Osteocyte (in vitro differentiated cells): ENCODE results near the gene UTP25. TPM values are rescaled to one million over a fixed set of nuclear protein-coding genes. Genes with fewer than 3 reads are reported as not detected.
"Not testable (repeated sequence)": the region's sequence is repeated elsewhere in the genome, so short reads cannot be mapped to it uniquely, and the experiment has no call there.

Source experiments
- DNase-seq: peaks from one replicate; pipeline ENCODE4 v3.0.0; 2021; ENCODE audit warnings: mixed read lengths; ENCODE audit not compliant: unreplicated experiment; ENCODE audit errors: extremely low spot score
- H3K27ac Mint-ChIP-seq: one replicate; pipeline ENCODE4 v1.8.0; 2021; ENCODE audit warnings: mild to moderate bottlenecking, mixed read lengths; ENCODE audit not compliant: unreplicated experiment
- H3K27me3 Mint-ChIP-seq: one replicate; pipeline ENCODE4 v1.8.0; 2021; ENCODE audit warnings: mixed read lengths; ENCODE audit not compliant: unreplicated experiment
- H3K36me3 Mint-ChIP-seq: one replicate; pipeline ENCODE4 v1.8.0; 2021; ENCODE audit warnings: mixed read lengths; ENCODE audit not compliant: unreplicated experiment
- H3K4me1 Mint-ChIP-seq: one replicate; pipeline ENCODE4 v1.8.0; 2021; ENCODE audit warnings: mixed read lengths; ENCODE audit not compliant: unreplicated experiment
- H3K4me3 Mint-ChIP-seq: one replicate; pipeline ENCODE4 v1.8.0; 2021; ENCODE audit warnings: mild to moderate bottlenecking, moderate library complexity, mixed read lengths; ENCODE audit not compliant: unreplicated experiment
- H3K9me3 Mint-ChIP-seq: one replicate; pipeline ENCODE4 v1.8.0; 2021; ENCODE audit warnings: mixed read lengths; ENCODE audit not compliant: unreplicated experiment
- total RNA-seq: library from RNA; stranded (reverse); gene quantifications from 2 replicates; pipeline ENCODE4 v1.2.1, GENCODE V29; 2021
- TF ChIP-seq, protein P1 (sequence below): fragments of 200-600 bp; sonication (generic); IDR thresholded peaks from 2 replicates; pipeline ENCODE4 v1.5.0; 2021; ENCODE audit warnings: antibody characterized with exemption, mild to moderate bottlenecking, moderate library complexity

UTP25 gene
- total RNA-seq, 1 donor from 2014 or later = 7.3 TPM

DNA sequence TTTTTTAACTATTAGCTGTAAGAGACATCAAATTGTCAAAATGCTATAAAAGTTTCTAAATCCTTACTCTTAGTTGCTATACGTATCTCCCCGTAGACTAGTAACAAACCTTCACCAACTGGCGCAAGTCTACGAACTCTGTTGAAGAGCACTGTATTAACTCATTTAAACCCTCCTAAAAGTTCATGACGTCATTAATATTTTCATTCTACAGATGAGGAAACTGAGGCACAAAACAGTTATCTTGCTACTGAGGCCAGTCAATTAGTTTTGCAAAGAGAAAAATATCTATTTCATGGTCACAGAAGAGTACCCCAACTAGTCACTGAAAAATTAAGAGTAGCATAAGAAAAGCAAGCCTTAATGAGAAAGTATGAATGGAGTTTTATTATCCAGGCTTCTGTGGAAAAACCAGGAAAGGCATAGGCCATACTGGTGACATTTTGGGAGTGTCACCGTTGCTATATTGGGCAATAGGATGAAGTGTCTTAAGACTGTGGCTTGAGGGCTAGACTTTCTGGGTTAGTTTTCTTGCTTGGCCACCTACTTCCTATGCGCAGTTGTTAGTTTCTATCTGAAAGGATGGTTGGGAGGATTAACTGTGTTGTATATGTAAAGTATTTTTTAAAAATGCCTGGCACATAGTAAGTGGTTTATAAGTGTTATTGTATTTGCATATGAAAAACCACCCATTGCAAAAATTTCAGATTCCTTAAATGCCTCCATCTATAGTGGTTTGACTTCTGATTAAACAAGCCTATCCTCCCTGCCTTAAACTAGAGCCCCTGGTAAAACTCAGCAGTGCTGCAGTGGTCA lies 57.8 kb downstream of the UTP25 start:
- Mint-ChIP-seq H3K27ac (no peak overlapping the region), H3K36me3 (no peaks in the 10 kb centered on the region), H3K4me3 (no peak overlapping the region), H3K4me1 (peaks cover 34% of the 10 kb centered on the region), H3K9me3 (no peaks in the 10 kb centered on the region), H3K27me3 (no peaks in the 10 kb centered on the region)
- TF ChIP-seq, protein P1, sequence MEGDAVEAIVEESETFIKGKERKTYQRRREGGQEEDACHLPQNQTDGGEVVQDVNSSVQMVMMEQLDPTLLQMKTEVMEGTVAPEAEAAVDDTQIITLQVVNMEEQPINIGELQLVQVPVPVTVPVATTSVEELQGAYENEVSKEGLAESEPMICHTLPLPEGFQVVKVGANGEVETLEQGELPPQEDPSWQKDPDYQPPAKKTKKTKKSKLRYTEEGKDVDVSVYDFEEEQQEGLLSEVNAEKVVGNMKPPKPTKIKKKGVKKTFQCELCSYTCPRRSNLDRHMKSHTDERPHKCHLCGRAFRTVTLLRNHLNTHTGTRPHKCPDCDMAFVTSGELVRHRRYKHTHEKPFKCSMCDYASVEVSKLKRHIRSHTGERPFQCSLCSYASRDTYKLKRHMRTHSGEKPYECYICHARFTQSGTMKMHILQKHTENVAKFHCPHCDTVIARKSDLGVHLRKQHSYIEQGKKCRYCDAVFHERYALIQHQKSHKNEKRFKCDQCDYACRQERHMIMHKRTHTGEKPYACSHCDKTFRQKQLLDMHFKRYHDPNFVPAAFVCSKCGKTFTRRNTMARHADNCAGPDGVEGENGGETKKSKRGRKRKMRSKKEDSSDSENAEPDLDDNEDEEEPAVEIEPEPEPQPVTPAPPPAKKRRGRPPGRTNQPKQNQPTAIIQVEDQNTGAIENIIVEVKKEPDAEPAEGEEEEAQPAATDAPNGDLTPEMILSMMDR = no peak
- no peak for DNase-seq

DNA sequence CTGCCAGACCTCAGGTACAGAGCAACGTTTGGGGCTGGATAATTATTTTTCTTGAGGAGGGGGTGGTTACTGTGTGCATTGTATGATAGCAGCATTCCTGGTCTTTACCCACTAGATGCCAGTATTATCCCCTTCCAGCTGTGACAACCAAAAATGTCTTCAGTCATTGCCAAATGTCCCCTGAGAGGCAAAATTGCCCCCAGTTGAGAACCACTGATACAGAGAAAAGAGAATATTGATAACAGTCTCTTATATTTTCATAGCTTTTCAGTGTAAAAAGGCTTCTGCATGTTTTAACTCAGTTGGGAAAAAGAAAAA lies 58.4 kb downstream of the UTP25 start:
- H3K27me3 Mint-ChIP-seq = no peaks in the 10 kb centered on the region
- no peaks in the 10 kb centered on the region for H3K36me3 Mint-ChIP-seq
- H3K27ac Mint-ChIP-seq = no peak overlapping the region
- no peaks in the 10 kb centered on the region for H3K9me3 Mint-ChIP-seq
- peaks cover 40% of the 10 kb centered on the region for H3K4me1 Mint-ChIP-seq
- no peak overlapping the region for H3K4me3 Mint-ChIP-seq
- DNase-seq = no peak
- TF ChIP-seq, protein P1 = peak; percentile 24

DNA sequence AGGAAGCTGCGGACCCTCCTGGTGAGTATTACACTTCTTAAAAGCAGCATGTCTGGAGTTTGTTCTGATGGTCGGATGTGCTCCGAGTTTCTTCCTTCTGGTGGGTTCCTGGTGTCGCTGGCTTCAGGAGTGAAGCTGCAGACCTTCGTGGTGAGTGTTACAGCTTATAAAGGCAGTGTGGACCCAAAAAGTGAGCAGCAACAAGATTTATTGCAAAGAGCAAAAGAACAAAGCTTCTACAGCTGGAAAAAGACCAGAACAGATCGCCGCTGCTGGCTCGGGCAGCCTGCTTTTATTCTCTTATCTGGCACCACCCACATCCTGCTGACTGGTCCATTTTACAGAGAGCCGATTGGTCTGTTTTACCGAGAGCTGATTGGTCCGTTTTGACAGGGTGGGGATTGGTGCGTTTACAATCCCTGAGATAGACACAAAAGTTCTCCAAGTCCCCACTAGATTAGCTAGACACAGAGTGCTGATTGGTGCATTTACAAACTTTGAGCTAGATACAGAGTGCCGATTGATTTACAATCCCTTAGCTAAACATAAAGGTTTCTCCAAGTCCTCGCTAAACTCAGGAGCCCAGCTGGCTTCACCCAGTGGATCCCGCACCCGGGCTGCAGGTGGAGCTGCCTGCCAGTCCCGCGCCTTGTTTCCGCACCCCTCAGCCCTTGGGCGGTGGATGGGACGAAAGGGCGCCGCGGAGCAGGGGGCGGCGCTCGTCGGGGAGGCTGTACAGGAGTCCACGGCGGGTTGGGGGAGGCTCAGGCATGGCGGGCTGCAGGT lies 60.7 kb downstream of the UTP25 start:
- H3K9me3 Mint-ChIP-seq = not testable (repeated sequence)

DNA sequence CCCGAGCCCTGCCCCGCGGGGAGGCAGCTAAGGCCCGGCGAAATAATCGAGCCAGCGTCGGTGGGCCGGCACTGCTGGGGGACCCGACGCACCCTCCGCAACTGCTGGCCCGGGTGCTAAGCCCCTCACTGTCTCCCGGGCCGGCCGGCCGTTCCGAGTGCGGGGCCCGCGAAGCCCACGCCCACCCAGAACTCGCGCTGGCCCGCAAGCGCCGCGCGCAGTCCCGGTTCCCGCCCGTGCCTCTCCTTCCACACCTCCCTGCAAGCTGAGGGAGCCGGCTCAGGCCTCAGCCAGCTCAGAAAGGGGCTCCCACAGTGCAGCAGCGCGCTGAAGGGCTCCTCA lies 61.3 kb downstream of the UTP25 start:
- H3K36me3 Mint-ChIP-seq = no peaks in the 10 kb centered on the region

More for the DNA sequence above, 60.7 kb downstream of the UTP25 start:
- not testable (repeated sequence) for H3K27ac Mint-ChIP-seq, DNase-seq, H3K4me3 Mint-ChIP-seq, H3K36me3 Mint-ChIP-seq, H3K27me3 Mint-ChIP-seq
- peaks cover 33% of the 10 kb centered on the region for H3K4me1 Mint-ChIP-seq

DNA sequence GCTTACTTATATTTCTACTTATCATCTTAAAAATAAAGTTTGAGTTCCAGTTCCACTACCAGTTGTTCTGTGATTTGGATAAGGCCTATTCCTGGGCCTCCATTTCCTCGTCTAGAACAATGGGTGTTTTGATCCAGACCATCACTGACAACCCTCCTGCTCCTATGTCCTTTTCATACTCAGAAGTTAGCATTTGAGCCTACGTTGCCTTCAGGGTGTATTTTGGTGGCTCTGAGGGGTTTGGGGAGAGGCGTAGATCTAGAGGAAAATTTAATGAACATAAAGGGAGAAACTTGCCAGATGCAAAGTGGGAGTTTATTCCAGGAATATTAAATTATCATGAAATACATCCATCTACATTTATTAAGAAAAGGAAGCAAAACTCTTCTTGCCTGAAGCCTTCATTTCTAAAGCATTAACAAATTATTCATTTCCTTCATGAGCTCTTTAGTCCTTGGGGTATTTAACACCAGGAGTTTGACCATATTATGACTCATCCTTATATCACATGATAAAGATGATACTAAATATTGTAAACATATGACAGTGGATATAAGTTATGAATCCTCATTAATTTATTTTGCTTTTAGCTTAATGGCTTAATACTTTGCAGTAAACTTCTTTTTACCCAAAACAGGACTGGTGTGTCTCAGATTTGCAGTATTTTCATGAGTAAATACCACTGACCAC lies 63.0 kb downstream of the UTP25 start:
- peaks cover 15% of the 10 kb centered on the region for H3K4me1 Mint-ChIP-seq
- no peaks in the 10 kb centered on the region for H3K9me3 Mint-ChIP-seq
- peak overlapping the region; percentile 2 for H3K27ac Mint-ChIP-seq
- H3K36me3 Mint-ChIP-seq = no peaks in the 10 kb centered on the region
- TF ChIP-seq, protein P1 = no peak
- no peak for DNase-seq
- no peaks in the 10 kb centered on the region for H3K27me3 Mint-ChIP-seq
- H3K4me3 Mint-ChIP-seq = no peak overlapping the region

More for the DNA sequence above, 61.3 kb downstream of the UTP25 start:
- no peak overlapping the region for H3K4me3 Mint-ChIP-seq
- H3K4me1 Mint-ChIP-seq = peaks cover 28% of the 10 kb centered on the region
- no peak overlapping the region for H3K27ac Mint-ChIP-seq
- H3K9me3 Mint-ChIP-seq = no peaks in the 10 kb centered on the region
- H3K27me3 Mint-ChIP-seq = no peaks in the 10 kb centered on the region
- TF ChIP-seq, protein P1 = no peak
- DNase-seq = no peak
